Ramos (cell line): ENCODE results near the gene SLC9A1.
"Not testable (repeated sequence)": the region's sequence is repeated elsewhere in the genome, so short reads cannot be mapped to it uniquely, and the experiment has no call there.

ENCODE experiments used
- in situ Hi-C: fragments of 300-500 bp; cut with MboI; formaldehyde crosslinking; loops from one replicate; pipeline ENCODE4 v1.14.3; 2022; ENCODE audit warnings: low sequenced_read_pairs; ENCODE audit not compliant: unreplicated experiment

The SLC9A1 gene

GRCh38 chr1:27154991-27155781 lies at the start of gene SLC9A1:
Gene SLC9A1 (minus strand): TSS chr1:27155125. CDS start chr1:27154334, 791 bp downstream.
- in situ Hi-C loops = no loop called here

GRCh38 chr1:27203946-27204345 lies 49.0 kb upstream of the SLC9A1 start:
- in situ Hi-C loops = no loop called here

- in situ Hi-C loops = no loop called here
Observed at GRCh38 chr1:27201295-27201694, 46.4 kb upstream of the SLC9A1 start.

GRCh38 chr1:27193194-27193593 lies 38.3 kb upstream of the SLC9A1 start:
- in situ Hi-C loops = loop anchor here (10.0 kb wide), 1 partner anchor 82 kb away; no protein-coding TSS in a partner anchor

GRCh38 chr1:27192039-27192529 lies 37.2 kb upstream of the SLC9A1 start:
- in situ Hi-C loops = loop anchor here (10.0 kb wide), 1 partner anchor 83 kb away; no protein-coding TSS in a partner anchor

GRCh38 chr1:27184665-27185064 lies 29.7 kb upstream of the SLC9A1 start:
- in situ Hi-C loops = not testable (repeated sequence)

GRCh38 chr1:27179979-27180378 lies 25.1 kb upstream of the SLC9A1 start:
- in situ Hi-C loops = no loop called here

GRCh38 chr1:27179379-27179778 lies 24.5 kb upstream of the SLC9A1 start:
- in situ Hi-C loops = no loop called here

GRCh38 chr1:27176954-27177353 lies 22.0 kb upstream of the SLC9A1 start:
- in situ Hi-C loops = no loop called here

GRCh38 chr1:27176323-27176722 lies 21.4 kb upstream of the SLC9A1 start:
- in situ Hi-C loops = no loop called here

- in situ Hi-C loops = not testable (repeated sequence)
Observed at GRCh38 chr1:27172992-27173391, 18.1 kb upstream of the SLC9A1 start.

GRCh38 chr1:27166929-27167328 lies 12.0 kb upstream of the SLC9A1 start:
- in situ Hi-C loops = no loop called here

- in situ Hi-C loops = no loop called here
Observed at GRCh38 chr1:27166351-27166802, 11.5 kb upstream of the SLC9A1 start.

GRCh38 chr1:27163093-27163492 lies 8.2 kb upstream of the SLC9A1 start:
- in situ Hi-C loops = no loop called here

- in situ Hi-C loops = no loop called here
Observed at GRCh38 chr1:27162090-27162489, 7.2 kb upstream of the SLC9A1 start.

- in situ Hi-C loops = no loop called here
Observed at GRCh38 chr1:27161594-27161993, 6.7 kb upstream of the SLC9A1 start.

- in situ Hi-C loops = no loop called here
Observed at GRCh38 chr1:27157194-27157593, 2.3 kb upstream of the SLC9A1 start.

- in situ Hi-C loops = no loop called here
Observed at GRCh38 chr1:27154469-27154990, 395 bp downstream of the SLC9A1 start.

GRCh38 chr1:27153927-27154358 lies 982 bp downstream of the SLC9A1 start:
- in situ Hi-C loops = no loop called here

GRCh38 chr1:27153549-27153886 lies 1.4 kb downstream of the SLC9A1 start:
- in situ Hi-C loops = no loop called here

- in situ Hi-C loops = no loop called here
Observed at GRCh38 chr1:27152829-27153548, 1.9 kb downstream of the SLC9A1 start.
